GM12878 (cell line): Measurements from ENCODE around the gene HYOU1. TPM values are rescaled to one million over a fixed set of nuclear protein-coding genes. Genes with fewer than 3 reads are reported as not detected.

Experiments used
- ATAC-seq: fragments of 200-7000 bp; cut with Tn5 transposase; 3 replicates; pipeline ENCODE4 v1.9.1; 2020; ENCODE audit warnings: mild to moderate bottlenecking, moderate library complexity
- BruUV-seq: library from RNA; stranded (reverse); fragments of 400-500 nt; replicated peaks from 2 replicates; lab custom pipeline; 2021; lab: Mats Ljungman, UMichigan
- CTCF ChIA-PET: fragments of 300-600 bp; sonication (Branson Sonifier 250); formaldehyde crosslinking; extraction: SDS; loops from one replicate; lab custom pipeline; 2021; ENCODE audit warnings: inconsistent platforms; lab: Yijun Ruan, JAX
- POLR2A ChIA-PET: fragments of 350-600 bp; formaldehyde crosslinking; extraction: SDS; loops from one replicate; lab custom pipeline; 2021; ENCODE audit warnings: inconsistent platforms; lab: Charles Lee
- RAD21 ChIA-PET: fragments of 300-600 bp; sonication (Branson Sonifier 250); formaldehyde crosslinking; loops from one replicate; lab custom pipeline; 2023; ENCODE audit warnings: antibody characterized with exemption; ENCODE audit not compliant: unreplicated experiment; lab: Charles Lee
- SMC1A ChIA-PET: fragments of 300-600 bp; sonication (Branson Sonifier 250); formaldehyde crosslinking; loops from one replicate; lab custom pipeline; 2023; ENCODE audit not compliant: unreplicated experiment, uncharacterized antibody; lab: Charles Lee
- DNase-seq: peaks from one replicate; pipeline ENCODE4 v3.0.0-alpha.2; 2011; ENCODE audit warnings: low read depth, low spot score
- FAIRE-seq: peaks from 3 replicates; lab custom pipeline; 2011; peaks lifted over from hg19 to GRCh38; lab: Jason Lieb, UNC
- H2AFZ ChIP-seq: 2 replicates; pipeline ENCODE4 v1.6.0; 2011; ENCODE audit warnings: low read depth, low read length, control low read depth; ENCODE audit not compliant: control insufficient read depth
- H3K27ac ChIP-seq: 2 replicates; pipeline ENCODE4 v1.5.1; 2011; ENCODE audit warnings: control low read depth; ENCODE audit not compliant: control insufficient read depth, insufficient read depth
- H3K27me3 ChIP-seq, 2 experiments: replicated peaks in 1 of 2; 2 replicates each; pipeline versions ENCODE4 v1.6.0 to v1.6.1; 2011; ENCODE audit warnings: low read length in 1 of 2; ENCODE audit not compliant: control insufficient read depth in 2 of 2, insufficient read depth in 2 of 2
- H3K36me3 ChIP-seq, 2 experiments: 2 replicates each; pipeline ENCODE4 v1.5.1; 2011; ENCODE audit warnings: low read length in 1 of 2; ENCODE audit not compliant: control insufficient read depth in 2 of 2, insufficient read depth in 2 of 2
- H3K4me1 ChIP-seq: 2 replicates; pipeline ENCODE4 v1.6.1; 2011; ENCODE audit warnings: mild to moderate bottlenecking, low read length, moderate library complexity, mixed read lengths; ENCODE audit not compliant: control insufficient read depth, insufficient read depth
- H3K4me2 ChIP-seq: 2 replicates; pipeline ENCODE4 v1.6.0; 2011; ENCODE audit warnings: control low read depth; ENCODE audit not compliant: control insufficient read depth, insufficient read depth
- H3K4me3 ChIP-seq: fragments of 200-600 bp; sonication (generic); 2 replicates; pipeline ENCODE4 v1.5.1; 2016
- H3K79me2 ChIP-seq: 2 replicates; pipeline ENCODE4 v1.6.0; 2011; ENCODE audit warnings: low read length; ENCODE audit not compliant: control insufficient read depth, insufficient read depth
- H3K9ac ChIP-seq: 2 replicates; pipeline ENCODE4 v1.8.0; 2011; ENCODE audit warnings: low read length, control low read depth, mixed read lengths; ENCODE audit not compliant: control insufficient read depth, insufficient read depth
- H3K9me3 ChIP-seq: replicated peaks from 3 replicates; pipeline ENCODE4 v1.5.1; 2011; ENCODE audit warnings: mild to moderate bottlenecking, low read length; ENCODE audit not compliant: control insufficient read depth, insufficient read depth
- H4K20me1 ChIP-seq: 2 replicates; pipeline ENCODE4 v1.6.0; 2011; ENCODE audit not compliant: control insufficient read depth, insufficient read depth
- BMI1 ChIP-seq: fragments of 450-650 bp; IDR thresholded peaks from 2 replicates; pipeline ENCODE4 v1.6.1; 2016; ENCODE audit warnings: mild to moderate bottlenecking, moderate library complexity, borderline replicate concordance
- DPF2 ChIP-seq: fragments of 450-650 bp; IDR thresholded peaks from 2 replicates; pipeline ENCODE4 v1.6.1; 2017; ENCODE audit warnings: mild to moderate bottlenecking
- HDAC6 ChIP-seq: fragments of 200-600 bp; sonication (generic); IDR thresholded peaks from one replicate; pipeline ENCODE4 v1.8.0; 2017; ENCODE audit warnings: antibody characterized with exemption; ENCODE audit not compliant: unreplicated experiment
- SMAD1 ChIP-seq: fragments of 450-650 bp; IDR thresholded peaks from 2 replicates; pipeline ENCODE4 v1.6.1; 2018; ENCODE audit warnings: mild to moderate bottlenecking, low read depth; ENCODE audit not compliant: partially characterized antibody
- ZNF274 ChIP-seq: IDR thresholded peaks from one replicate; pipeline ENCODE4 v1.8.0; 2011; ENCODE audit not compliant: insufficient read length, insufficient read depth
- WGBS: methylation state at CpG from one replicate; pipeline ENCODE4 v1.1.6; 2016; ENCODE audit warnings: low lambda C conversion rate; ENCODE audit not compliant: insufficient replicate concordance, insufficient coverage; ENCODE audit errors: missing lambda C conversion rate; 5-methylcytosine and 5-hydroxymethylcytosine counted together
- in situ Hi-C: fragments of 300-500 bp; cut with MboI; formaldehyde crosslinking; loops from 9 replicates; pipeline ENCODE4 v1.14.3; 2018; ENCODE audit warnings: mixed read lengths
- intact Hi-C: fragments of 100-400 bp; cut with micrococcal nuclease; formaldehyde crosslinking; loops from one replicate; pipeline ENCODE4 v1.14.2; 2022; ENCODE audit not compliant: unreplicated experiment
- polyA plus RNA-seq, 11 experiments: library from polyadenylated mRNA; depleted of rRNA in 4 of 11; unstranded in 6 of 11; stranded (reverse) in 5 of 11; fragments of >200 nt; fragmentation: Nextera tagmentation in 4 of 11; fragmentation: Illumina TruSeq in 1 of 11; extraction: Ambion mirVana in 4 of 11; extraction: Trizol in 1 of 11; gene quantifications; 1 replicate in 1 of 11; 2 replicates in 10 of 11; pipeline versions ENCODE4 v1.2.1 to v1.2.3, GENCODE V29; 2011 to 2016; ENCODE audit warnings: inconsistent platforms in 2 of 11, missing spikeins in 2 of 11, low read depth in 1 of 11
- total RNA-seq, 4 experiments: library from RNA; depleted of rRNA in 3 of 4; stranded (reverse); fragments of >200 nt in 3 of 4; fragmentation: Illumina TruSeq in 1 of 4; extraction: Trizol in 1 of 4; gene quantifications; 2 replicates each; pipeline versions ENCODE4 v1.2.1 to v1.2.3, GENCODE V29; 2013 to 2021
- TF ChIP-seq, protein P1 (sequence below): IDR thresholded peaks from 2 replicates; pipeline ENCODE4 v1.6.1; 2012; ENCODE audit warnings: low read depth, low read length, improper control_type of control experiment

Gene HYOU1
- total and polyA plus RNA-seq, 10 of the 15 experiments (the other 5 are each of a cell fraction or from before 2014, with no cell fraction given) = 15.4 to 157 (median 109) TPM

DNA sequence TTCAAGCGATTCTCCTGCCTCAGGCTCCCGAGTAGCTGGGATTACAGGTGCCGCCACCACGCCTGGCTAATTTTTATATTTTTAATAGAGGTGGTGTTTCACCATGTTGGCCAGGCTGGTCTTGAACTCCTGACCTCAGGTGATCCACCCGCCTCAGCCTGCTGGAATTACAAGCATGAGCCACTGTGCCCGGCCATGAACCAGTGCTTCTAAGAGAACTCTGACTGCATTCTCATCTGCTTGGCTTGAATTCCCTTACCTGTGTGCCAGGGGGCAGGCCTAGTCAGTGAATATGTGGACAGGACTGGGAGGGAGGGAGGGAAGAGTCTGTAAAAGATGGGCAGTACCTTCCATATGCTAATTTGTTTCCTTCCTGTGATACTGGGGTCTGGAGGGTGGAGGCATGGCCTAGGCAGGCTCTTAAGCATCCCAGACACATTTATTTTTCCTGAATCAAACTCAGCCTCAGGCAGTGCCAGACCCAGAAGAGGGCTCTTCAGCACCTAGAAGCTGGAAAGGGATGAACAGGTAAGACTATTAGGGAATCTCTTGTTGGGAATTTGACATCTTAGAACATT lies 45.4 kb downstream of the HYOU1 start:
- ATAC-seq (no peak; the same call in none of the 3 replicates), DNase-seq (no peak), FAIRE-seq (no peak)
- H3K4me3 ChIP-seq = no peak overlapping the region
- peaks cover 17 to 24% of the 10 kb centered on the region in 2 experiments for H3K36me3 ChIP-seq
- RAD21 ChIA-PET = no interaction called here
- H3K4me1 ChIP-seq = no peaks in the 10 kb centered on the region; the same call in 1 of the 2 replicates
- no TSS peak for BruUV-seq
- H3K79me2 ChIP-seq = peaks cover 14% of the 10 kb centered on the region
- TF ChIP-seq ZNF274 (no peak), HDAC6 (no peak), BMI1 (no peak), SMAD1 (no peak), DPF2 (no peak)
- TF ChIP-seq, protein P1, sequence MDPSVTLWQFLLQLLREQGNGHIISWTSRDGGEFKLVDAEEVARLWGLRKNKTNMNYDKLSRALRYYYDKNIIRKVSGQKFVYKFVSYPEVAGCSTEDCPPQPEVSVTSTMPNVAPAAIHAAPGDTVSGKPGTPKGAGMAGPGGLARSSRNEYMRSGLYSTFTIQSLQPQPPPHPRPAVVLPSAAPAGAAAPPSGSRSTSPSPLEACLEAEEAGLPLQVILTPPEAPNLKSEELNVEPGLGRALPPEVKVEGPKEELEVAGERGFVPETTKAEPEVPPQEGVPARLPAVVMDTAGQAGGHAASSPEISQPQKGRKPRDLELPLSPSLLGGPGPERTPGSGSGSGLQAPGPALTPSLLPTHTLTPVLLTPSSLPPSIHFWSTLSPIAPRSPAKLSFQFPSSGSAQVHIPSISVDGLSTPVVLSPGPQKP = no peak
- H3K4me2 ChIP-seq = no peak overlapping the region
- no peak overlapping the region for H3K27ac ChIP-seq
- CTCF ChIA-PET = no interaction called here
- no peaks in the 10 kb centered on the region for H4K20me1 ChIP-seq
- in situ Hi-C loops (no loop called here), intact Hi-C loops (no loop called here)
- SMC1A ChIA-PET = interaction anchor here (0.5 kb wide), 1 partner anchor 44 kb away, joined by 3 read pairs; no protein-coding TSS in a partner anchor
- no peaks in the 10 kb centered on the region; the same call in 2 of the 3 replicates for H3K9me3 ChIP-seq
- H3K27me3 ChIP-seq = no peaks in the 10 kb centered on the region
- no peak overlapping the region for H2AFZ ChIP-seq
- no peak overlapping the region for H3K9ac ChIP-seq
- POLR2A ChIA-PET = interaction anchor here (0.6 to 1.3 kb wide), 2 partner anchors 9 to 56 kb away, joined by 3 to 4 read pairs; partner anchors contain the start of gene VPS11
- WGBS = 94% methylated on average over 6 of the region's 6 CpGs
